Sigmoid colon (tissue), 4 donors: Measurements from ENCODE around the gene SPAG16.

Experiments
- EP300 ChIP-seq, 4 donors: sonication (generic); formaldehyde crosslinking; IDR thresholded peaks; one replicate each; pipeline ENCODE4 v1.6.1; 2017; ENCODE audit warnings: antibody characterized with exemption in 4 of 4
- POLR2A ChIP-seq, 2 donors: fragments of 450-650 bp; IDR thresholded peaks; one replicate each; pipeline ENCODE4 v1.6.1; 2016; ENCODE audit warnings: antibody characterized with exemption in 2 of 2, mild to moderate bottlenecking in 2 of 2, moderate library complexity in 2 of 2
- POLR2AphosphoS5 ChIP-seq, 4 donors: sonication (generic); formaldehyde crosslinking; IDR thresholded peaks; one replicate each; pipeline ENCODE4 v1.6.1; 2017; ENCODE audit warnings: antibody characterized with exemption in 4 of 4
- TF ChIP-seq, protein P1 (sequence below), 4 experiments: fragments of 450-650 bp in 3 of 4; fragments of 200-600 bp in 1 of 4; IDR thresholded peaks; one replicate each; pipeline ENCODE4 v1.5.1; 2016 to 2019; ENCODE audit warnings: antibody characterized with exemption in 4 of 4, mild to moderate bottlenecking in 3 of 4, moderate library complexity in 2 of 4

DNA sequence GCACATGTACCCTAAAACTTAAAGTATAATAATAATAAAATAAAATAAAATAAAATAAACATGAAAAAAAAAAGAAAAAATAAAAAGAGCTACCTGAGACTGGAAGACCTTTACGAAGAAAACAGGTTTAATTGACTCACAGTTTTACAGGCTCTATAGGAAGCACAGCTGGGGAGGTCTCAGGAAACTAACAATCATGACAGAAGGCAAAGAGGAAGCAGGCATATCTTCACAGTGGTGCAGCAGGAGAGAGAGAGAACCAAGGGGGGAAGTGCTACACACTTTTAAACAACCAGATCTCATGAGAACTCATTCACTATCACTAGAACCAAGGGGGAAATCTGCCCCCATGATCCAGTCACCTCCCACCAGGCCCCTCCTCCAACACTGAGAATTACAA lies 747.3 kb downstream of the SPAG16 start:
- TF ChIP-seq POLR2A (IDR thresholded peaks at IDR 0.05) (no peak), POLR2AphosphoS5 (IDR thresholded peaks at IDR 0.05) (no peak), EP300 (IDR thresholded peaks at IDR 0.05) (no peak)
- TF ChIP-seq, protein P1, sequence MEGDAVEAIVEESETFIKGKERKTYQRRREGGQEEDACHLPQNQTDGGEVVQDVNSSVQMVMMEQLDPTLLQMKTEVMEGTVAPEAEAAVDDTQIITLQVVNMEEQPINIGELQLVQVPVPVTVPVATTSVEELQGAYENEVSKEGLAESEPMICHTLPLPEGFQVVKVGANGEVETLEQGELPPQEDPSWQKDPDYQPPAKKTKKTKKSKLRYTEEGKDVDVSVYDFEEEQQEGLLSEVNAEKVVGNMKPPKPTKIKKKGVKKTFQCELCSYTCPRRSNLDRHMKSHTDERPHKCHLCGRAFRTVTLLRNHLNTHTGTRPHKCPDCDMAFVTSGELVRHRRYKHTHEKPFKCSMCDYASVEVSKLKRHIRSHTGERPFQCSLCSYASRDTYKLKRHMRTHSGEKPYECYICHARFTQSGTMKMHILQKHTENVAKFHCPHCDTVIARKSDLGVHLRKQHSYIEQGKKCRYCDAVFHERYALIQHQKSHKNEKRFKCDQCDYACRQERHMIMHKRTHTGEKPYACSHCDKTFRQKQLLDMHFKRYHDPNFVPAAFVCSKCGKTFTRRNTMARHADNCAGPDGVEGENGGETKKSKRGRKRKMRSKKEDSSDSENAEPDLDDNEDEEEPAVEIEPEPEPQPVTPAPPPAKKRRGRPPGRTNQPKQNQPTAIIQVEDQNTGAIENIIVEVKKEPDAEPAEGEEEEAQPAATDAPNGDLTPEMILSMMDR (IDR thresholded peaks at IDR 0.05) = no peak
